ENCODE data around the gene CEP72.

Gene CEP72

GRCh38 chr5:658103-658502, 46.0 kb downstream of the CEP72 start:
- H3K4me3 ChIP-seq (ENCODE audit: low read length): no peak overlapping the region
- TF ChIP-seq CTCF (conservative IDR thresholded peaks at IDR 0.05; ENCODE audit: low read depth, low read length): no peak
- DNase-seq (ENCODE audit: low read depth): no peak

DNA sequence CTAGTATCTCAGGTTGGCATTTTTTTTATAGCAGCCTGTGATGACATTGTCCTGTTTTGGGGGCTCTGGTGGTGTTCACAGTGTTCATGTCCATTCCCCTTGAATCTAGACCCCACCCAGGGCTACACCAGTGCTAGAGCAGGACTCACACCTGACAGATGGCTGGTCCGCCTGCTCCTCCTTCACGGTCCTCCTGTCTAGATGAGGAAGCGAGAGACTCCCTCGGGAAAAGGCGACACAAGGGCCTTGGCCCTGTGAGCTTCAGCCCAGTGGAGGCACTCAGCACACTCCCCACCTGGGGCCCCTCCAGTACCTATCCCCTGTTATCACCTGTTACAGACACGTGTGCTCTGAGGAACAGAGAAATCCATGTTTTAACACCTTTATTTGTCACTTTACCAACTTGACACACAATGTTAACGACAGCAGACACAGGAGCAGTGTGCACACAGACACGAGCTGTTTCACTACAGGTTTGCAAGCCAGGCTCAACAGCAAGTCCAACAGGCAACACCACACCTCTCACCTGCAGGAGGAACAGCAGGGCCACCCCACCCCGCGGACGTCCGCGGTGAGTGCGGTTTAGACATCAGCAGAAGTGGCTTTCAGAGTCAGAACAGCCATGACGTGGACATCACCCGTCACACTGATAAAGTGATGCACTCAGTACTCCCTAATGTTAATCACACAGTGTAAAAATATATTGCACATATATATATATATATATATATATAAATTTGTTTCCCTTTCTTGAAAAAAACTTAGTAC, 47.5 kb downstream of the CEP72 start:
- no peak for DNase-seq (ENCODE audit: low read depth)
- TF ChIP-seq CTCF (conservative IDR thresholded peaks at IDR 0.05; ENCODE audit: low read depth, low read length): no peak
- no peak overlapping the region for H3K4me3 ChIP-seq (ENCODE audit: low read length)

DNA sequence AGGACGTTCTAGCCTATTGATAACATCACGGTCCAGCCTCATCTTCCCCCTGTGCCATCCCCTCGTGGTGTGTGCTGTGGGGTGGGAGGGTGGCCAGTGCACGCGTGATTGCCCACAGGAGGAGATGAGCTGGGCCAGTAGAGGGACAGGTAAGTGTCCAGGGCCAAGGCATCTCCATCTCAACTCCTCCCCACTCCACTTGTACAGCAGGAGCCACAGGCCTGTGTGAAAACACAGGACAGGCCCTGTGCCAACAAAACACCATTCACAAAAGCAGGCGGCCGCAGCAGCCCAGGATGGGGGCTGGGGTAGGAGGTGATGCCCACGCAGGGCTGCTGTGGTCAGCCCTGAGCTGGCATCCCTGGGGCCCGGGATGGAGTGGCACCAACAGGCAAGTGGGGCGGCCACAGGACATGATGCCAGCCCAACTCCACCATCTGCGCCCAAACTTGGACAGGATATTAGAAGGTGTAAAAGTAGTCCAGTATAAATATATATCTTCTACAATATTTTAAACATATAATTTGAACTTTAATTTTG, 48.4 kb downstream of the CEP72 start:
- no peak for TF ChIP-seq CTCF (conservative IDR thresholded peaks at IDR 0.05; ENCODE audit: low read depth, low read length)
- no peak for DNase-seq (ENCODE audit: low read depth)
- H3K4me3 ChIP-seq (ENCODE audit: low read length): no peak overlapping the region

DNA sequence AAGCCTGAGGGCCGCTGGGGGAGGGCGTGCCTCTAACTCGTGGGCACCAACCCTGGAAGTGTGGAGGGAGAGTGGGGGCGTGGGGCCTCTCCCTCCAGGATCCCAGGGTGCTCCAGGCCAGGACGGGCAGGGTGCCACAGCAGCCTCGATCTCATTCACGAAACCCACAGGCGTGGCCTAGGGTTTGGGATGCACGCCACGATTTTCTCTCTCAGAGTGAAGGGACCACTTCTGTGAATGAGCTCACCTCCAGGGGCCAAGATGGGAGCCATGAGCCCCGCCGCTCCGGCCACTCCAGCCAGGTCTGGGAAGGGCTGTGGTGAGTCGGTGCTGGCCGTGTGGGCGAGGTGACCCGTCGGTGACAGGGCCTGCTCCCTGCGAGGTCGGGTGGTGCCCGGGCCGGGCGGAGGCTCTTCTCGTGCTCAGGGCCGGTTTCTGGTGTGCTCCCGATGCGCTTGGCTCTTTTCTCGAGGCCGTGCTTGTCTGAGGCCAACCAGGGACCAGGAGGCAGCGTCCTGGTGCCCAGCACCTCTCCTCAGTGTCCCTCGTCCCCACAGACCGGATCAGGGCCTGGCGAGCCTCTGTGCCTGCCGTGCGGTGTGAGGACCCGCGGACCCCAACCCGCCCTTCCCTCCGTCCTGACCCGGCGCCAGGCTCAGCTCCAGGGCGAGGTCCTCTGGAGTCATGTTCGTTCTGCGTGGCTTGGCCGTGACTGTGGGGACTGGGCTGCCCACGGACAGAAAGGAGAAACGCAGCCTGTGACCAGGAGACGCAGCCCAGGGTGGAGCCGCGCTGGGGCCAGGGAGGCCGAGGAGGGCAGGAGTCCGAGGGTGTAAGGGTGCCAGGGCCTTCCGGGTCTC, 50.0 kb downstream of the CEP72 start:
- DNase-seq (ENCODE audit: low read depth): no peak
- TF ChIP-seq CTCF (conservative IDR thresholded peaks at IDR 0.05; ENCODE audit: low read depth, low read length): no peak
- no peak overlapping the region for H3K4me3 ChIP-seq (ENCODE audit: low read length)

- no peak for TF ChIP-seq CTCF (conservative IDR thresholded peaks at IDR 0.05; ENCODE audit: low read depth, low read length)
- no peak for DNase-seq (ENCODE audit: low read depth)
- H3K4me3 ChIP-seq (ENCODE audit: low read length): no peak overlapping the region
These were observed 50.8 kb downstream of the CEP72 start for GRCh38 chr5:662751-663435.

DNA sequence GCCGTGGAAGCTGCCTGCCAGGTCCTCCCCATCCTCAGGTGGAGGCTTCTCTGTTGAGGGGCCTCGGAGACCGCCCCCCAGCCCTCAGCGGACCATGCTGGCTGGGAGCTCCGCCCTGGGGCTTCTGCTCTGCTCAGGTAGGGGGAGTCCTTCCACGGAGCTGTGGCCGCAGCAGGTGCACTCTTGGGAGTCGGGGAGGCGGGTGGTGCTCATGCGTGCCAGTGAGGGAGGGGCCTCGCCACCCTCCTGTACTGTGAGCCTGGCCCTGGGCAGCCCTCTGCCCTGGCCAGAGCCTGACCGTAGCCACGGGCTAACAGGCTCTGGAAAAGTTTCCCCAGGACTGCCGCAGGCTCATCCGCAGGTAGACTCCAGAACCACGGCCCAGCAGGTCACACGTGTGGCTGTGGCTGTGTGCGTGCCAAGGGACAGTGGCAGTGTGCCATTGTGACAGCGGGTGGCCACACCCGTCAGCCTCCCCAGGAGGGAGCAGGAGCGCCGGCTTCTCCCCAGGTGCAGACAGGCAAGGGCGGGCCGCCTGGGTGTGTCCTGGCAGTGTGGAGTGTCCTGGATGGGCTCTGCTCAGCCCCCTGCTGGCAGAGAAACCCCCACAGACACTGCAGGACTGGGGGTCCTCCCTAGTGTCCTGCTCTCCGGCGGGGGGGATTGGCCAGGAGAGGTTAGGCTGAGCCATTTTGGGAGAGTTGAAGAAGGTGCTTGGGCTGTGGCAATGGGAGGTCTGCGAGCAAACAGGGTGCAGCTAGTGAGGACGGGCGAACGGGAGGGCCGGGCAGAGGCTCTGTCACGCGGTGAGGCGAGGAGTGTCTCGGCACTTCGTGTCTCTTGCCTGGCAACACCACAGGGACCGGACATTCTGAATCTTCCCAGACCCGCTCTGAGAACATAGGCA, 51.5 kb downstream of the CEP72 start:
- DNase-seq (ENCODE audit: low read depth): no peak
- no peak overlapping the region for H3K4me3 ChIP-seq (ENCODE audit: low read length)
- no peak for TF ChIP-seq CTCF (conservative IDR thresholded peaks at IDR 0.05; ENCODE audit: low read depth, low read length)
